ENCODE measurements around the gene ASTN2. TPM values are rescaled to one million over a fixed set of nuclear protein-coding genes. Genes with fewer than 3 reads are reported as not detected.

The ASTN2 gene
- total and polyA plus RNA-seq, 10 of the 15 experiments (the other 5 are each of a cell fraction or from before 2014, with no cell fraction given) = 1.4 to 15.7 (median 7.0) TPM

DNA sequence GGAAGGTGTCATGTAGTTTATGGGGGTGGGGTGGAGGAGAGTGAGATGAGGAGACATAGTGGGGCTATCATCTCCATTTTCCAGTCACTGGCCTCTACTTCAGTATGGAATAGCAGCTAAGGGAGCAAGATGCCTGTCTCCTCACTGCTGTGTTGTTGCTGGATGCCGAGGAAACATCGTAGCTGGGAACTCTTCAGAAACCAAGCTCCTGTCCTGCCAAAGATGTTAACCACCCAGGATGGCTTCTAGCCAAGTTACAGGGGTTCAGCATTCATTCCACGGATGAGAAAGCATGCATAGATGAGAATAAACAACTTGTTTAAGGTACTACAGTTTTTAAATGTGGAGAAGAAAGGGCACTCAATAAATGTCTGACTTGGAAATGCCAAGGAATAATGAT, 226.5 kb downstream of the ASTN2 start:
- ATAC-seq = no peak
- no peak for FAIRE-seq
- Histone ChIP-seq H3K4me2 (ENCODE audit: control insufficient read depth, insufficient read depth) (no peak overlapping the region), H3K9ac (ENCODE audit: control insufficient read depth, insufficient read depth, low read length) (no peak overlapping the region), H3K27ac (ENCODE audit: control insufficient read depth, insufficient read depth) (no peak overlapping the region), H4K20me1 (ENCODE audit: control insufficient read depth, insufficient read depth) (no peaks in the 10 kb centered on the region), H3K9me3 (replicated peaks; ENCODE audit: control insufficient read depth, insufficient read depth, low read length) (no peaks in the 10 kb centered on the region), H3K4me1 (ENCODE audit: control insufficient read depth, insufficient read depth, low read length) (no peaks in the 10 kb centered on the region), H2AFZ (ENCODE audit: control insufficient read depth, low read depth, low read length) (no peak overlapping the region), H3K4me3 (no peak overlapping the region), H3K27me3 (replicated peaks in 1 of 2; ENCODE audit: control insufficient read depth in 2 of 2, insufficient read depth in 2 of 2, low read length in 1 of 2) (no peaks in the 10 kb centered on the region), H3K36me3 (ENCODE audit: control insufficient read depth in 2 of 2, insufficient read depth in 2 of 2, low read length in 1 of 2) (no peaks in the 10 kb centered on the region), H3K79me2 (ENCODE audit: control insufficient read depth, insufficient read depth, low read length) (no peaks in the 10 kb centered on the region)
- in situ Hi-C loops (cut with MboI) (no loop called here), intact Hi-C loops (cut with micrococcal nuclease; ENCODE audit: unreplicated experiment) (no loop called here)
- POLR2A ChIA-PET = no interaction called here
- WGBS (ENCODE audit: insufficient coverage, insufficient replicate concordance, low lambda C conversion rate, missing lambda C conversion rate) = 63% methylated on average over 3 of the region's 3 CpGs
- CTCF ChIA-PET = no interaction called here
- SMC1A ChIA-PET (ENCODE audit: uncharacterized antibody, unreplicated experiment) = no interaction called here
- no peak for DNase-seq (ENCODE audit: low read depth, low spot score)
- TF ChIP-seq ETV6 (conservative IDR thresholded peaks at IDR 0.05 in 1 of 2, IDR thresholded peaks at IDR 0.05 in 1 of 2; ENCODE audit: borderline replicate concordance in 1 of 2, low read depth in 1 of 2) = no peak
- no peak for TF ChIP-seq TBL1XR1 (IDR thresholded peaks at IDR 0.05; ENCODE audit: low read depth, low read length)
- TF ChIP-seq KLF5 (IDR thresholded peaks at IDR 0.05; ENCODE audit: partially characterized antibody) = no peak
- no peak for TF ChIP-seq BHLHE40 (IDR thresholded peaks at IDR 0.05; ENCODE audit: borderline replicate concordance in 1 of 2, low read depth in 2 of 2, low read length in 1 of 2)
- no peak for TF ChIP-seq RUNX3 (IDR thresholded peaks at IDR 0.05; ENCODE audit: low read length)
- TF ChIP-seq GATAD2B (conservative IDR thresholded peaks at IDR 0.05; ENCODE audit: low read depth) = no peak
- no peak for TF ChIP-seq ZBED1 (IDR thresholded peaks at IDR 0.05; ENCODE audit: borderline replicate concordance)
- no peak for TF ChIP-seq ZNF207 (IDR thresholded peaks at IDR 0.05; ENCODE audit: borderline replicate concordance)
- TF ChIP-seq POLR2AphosphoS5 (IDR thresholded peaks at IDR 0.05; ENCODE audit: low read length) = no peak
- no peak for TF ChIP-seq CEBPB (IDR thresholded peaks at IDR 0.05; ENCODE audit: borderline replicate concordance in 1 of 2, low read depth in 2 of 2, low read length in 2 of 2)
- TF ChIP-seq RELA (IDR thresholded peaks at IDR 0.05; ENCODE audit: borderline replicate concordance, partially characterized antibody) = no peak
- no peak for TF ChIP-seq SUZ12 (IDR thresholded peaks at IDR 0.05; ENCODE audit: unreplicated experiment)
- TF ChIP-seq CBX3 (IDR thresholded peaks at IDR 0.05; ENCODE audit: borderline replicate concordance, low read depth) = no peak
- TF ChIP-seq PML (IDR thresholded peaks at IDR 0.05; ENCODE audit: low read length) = no peak
- TF ChIP-seq MTA3 (IDR thresholded peaks at IDR 0.05; ENCODE audit: borderline replicate concordance, low read length) = no peak
- no peak for TF ChIP-seq KDM1A (IDR thresholded peaks at IDR 0.05; ENCODE audit: borderline replicate concordance)
- TF ChIP-seq STAT1 (conservative IDR thresholded peaks at IDR 0.05) = no peak
- no TSS peak for BruUV-seq (replicated peaks)
- RAD21 ChIA-PET (ENCODE audit: unreplicated experiment) = no interaction called here
